Prostate gland (tissue), 2 donors: ENCODE measurements around the gene TSR3. TPM values are rescaled to one million over a fixed set of nuclear protein-coding genes. Genes with fewer than 3 reads are reported as not detected.
"Not testable (repeated sequence)": the region's sequence is repeated elsewhere in the genome, so short reads cannot be mapped to it uniquely, and the experiment has no call there.

Experiments
- DNase-seq: peaks from one replicate; pipeline ENCODE4 v3.0.0-alpha.2; 2019; ENCODE audit warnings: low spot score
- H3K27ac ChIP-seq, 2 donors: fragments of 200-600 bp; sonication (generic); 2 replicates each; pipeline ENCODE4 v1.5.1; 2017 to 2019
- H3K27me3 ChIP-seq: fragments of 200-600 bp; sonication (generic); replicated peaks from 2 replicates; pipeline ENCODE4 v1.5.1; 2019; ENCODE audit not compliant: insufficient read depth
- H3K36me3 ChIP-seq, 2 donors: fragments of 200-600 bp; sonication (generic); 1 replicate in 1 of 2; 2 replicates in 1 of 2; pipeline versions ENCODE4 v1.5.1 to v1.8.1; 2017 to 2019
- H3K4me1 ChIP-seq: fragments of 200-600 bp; sonication (generic); replicated peaks from 2 replicates; pipeline ENCODE4 v1.5.1; 2019
- H3K4me3 ChIP-seq, 2 donors: fragments of 200-600 bp; sonication (generic); 2 replicates each; pipeline ENCODE4 v1.5.1; 2017 to 2019
- H3K9me3 ChIP-seq: fragments of 200-600 bp; sonication (generic); 2 replicates; pipeline ENCODE4 v1.5.1; 2017
- POLR2A ChIP-seq: fragments of 450-650 bp; IDR thresholded peaks from one replicate; pipeline ENCODE4 v1.6.1; 2016; ENCODE audit warnings: antibody characterized with exemption, mild to moderate bottlenecking
- POLR2AphosphoS5 ChIP-seq: sonication (generic); formaldehyde crosslinking; IDR thresholded peaks from one replicate; pipeline ENCODE4 v1.6.1; 2017; ENCODE audit warnings: antibody characterized with exemption
- WGBS: methylation state at CpG from one replicate; pipeline ENCODE4 v1.1.5; 2018; 5-methylcytosine and 5-hydroxymethylcytosine counted together
- intact Hi-C: fragments of 100-400 bp; cut with DNase I; formaldehyde crosslinking; loops from one replicate; pipeline ENCODE4 v1.14.2; 2022
- total RNA-seq, 2 donors: library from RNA; depleted of rRNA; stranded (reverse); fragments of >200 nt; gene quantifications; one replicate each; pipeline ENCODE4 v1.1.0, GENCODE V29; 2016
- TF ChIP-seq, protein P1 (sequence below), 4 experiments: fragments of 200-600 bp in 2 of 4; fragments of 450-650 bp in 2 of 4; sonication (generic) in 2 of 4; IDR thresholded peaks; 1 replicate in 3 of 4; 2 replicates in 1 of 4; pipeline ENCODE4 v1.5.1; 2016 to 2019; ENCODE audit warnings: antibody characterized with exemption in 4 of 4, mild to moderate bottlenecking in 2 of 4, moderate library complexity in 2 of 4

The TSR3 gene
- total RNA-seq, 2 donors from 2014 or later = 108 to 148 TPM

DNA sequence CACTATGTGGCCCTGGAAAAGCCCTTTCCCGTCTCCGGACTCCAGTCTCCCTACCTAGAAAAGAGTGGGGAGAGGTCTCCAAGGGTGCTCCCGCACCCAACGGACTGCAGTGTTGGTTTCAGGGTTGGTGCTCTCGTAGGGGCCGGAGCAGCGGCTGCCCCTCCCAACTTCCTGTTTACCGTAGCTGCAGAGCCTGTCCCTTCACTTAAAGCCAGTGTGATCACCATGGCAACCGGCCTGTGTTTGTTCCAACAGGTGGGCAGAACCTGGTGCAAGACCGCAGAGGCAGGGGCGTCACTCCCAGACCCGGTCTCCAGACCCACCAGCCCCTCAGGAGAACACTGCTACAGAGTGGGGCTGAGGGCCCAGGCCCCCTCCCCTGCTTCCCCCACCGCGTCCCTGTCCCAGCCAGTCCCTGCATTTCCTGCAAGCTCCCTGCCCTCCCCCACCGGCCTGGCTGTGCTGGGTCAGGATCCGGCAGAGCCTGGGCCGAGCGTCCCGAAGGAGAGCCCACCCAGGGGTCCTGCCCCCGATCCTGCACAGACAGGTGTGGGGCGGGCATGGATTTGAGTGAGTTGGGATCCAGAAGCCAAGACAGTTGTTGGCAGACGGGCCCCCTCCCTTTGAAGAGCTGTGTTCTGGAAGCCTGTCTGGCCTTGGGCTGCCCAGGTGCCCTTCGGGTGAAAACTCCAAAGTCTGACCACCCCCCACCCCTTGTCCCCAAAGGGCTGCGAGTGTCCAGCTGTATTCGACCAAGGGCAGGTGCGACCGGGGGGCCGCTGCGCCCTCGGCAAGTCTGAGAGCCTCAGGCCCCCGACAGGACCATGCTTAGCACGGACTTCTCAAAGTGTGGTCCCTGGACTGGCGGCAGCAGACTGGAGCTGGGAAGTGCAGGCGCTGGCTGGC is 19.7 kb downstream of the TSR3 start:
- Histone ChIP-seq H3K4me1 (peaks cover 19% of the 10 kb centered on the region), H3K36me3 (no peaks in the 10 kb centered on the region), H3K4me3 (peak overlapping the region in 1 of 2 donors; percentile 49), H3K27me3 (no peaks in the 10 kb centered on the region), H3K9me3 (no peaks in the 10 kb centered on the region), H3K27ac (peak overlapping the region; percentile 19 to 73)
- intact Hi-C loops = no loop called here
- WGBS = 7% methylated on average over 31 of the region's 34 CpGs
- DNase-seq = peak; percentile 58
- peak; percentile 28 for TF ChIP-seq POLR2AphosphoS5
- TF ChIP-seq, protein P1, sequence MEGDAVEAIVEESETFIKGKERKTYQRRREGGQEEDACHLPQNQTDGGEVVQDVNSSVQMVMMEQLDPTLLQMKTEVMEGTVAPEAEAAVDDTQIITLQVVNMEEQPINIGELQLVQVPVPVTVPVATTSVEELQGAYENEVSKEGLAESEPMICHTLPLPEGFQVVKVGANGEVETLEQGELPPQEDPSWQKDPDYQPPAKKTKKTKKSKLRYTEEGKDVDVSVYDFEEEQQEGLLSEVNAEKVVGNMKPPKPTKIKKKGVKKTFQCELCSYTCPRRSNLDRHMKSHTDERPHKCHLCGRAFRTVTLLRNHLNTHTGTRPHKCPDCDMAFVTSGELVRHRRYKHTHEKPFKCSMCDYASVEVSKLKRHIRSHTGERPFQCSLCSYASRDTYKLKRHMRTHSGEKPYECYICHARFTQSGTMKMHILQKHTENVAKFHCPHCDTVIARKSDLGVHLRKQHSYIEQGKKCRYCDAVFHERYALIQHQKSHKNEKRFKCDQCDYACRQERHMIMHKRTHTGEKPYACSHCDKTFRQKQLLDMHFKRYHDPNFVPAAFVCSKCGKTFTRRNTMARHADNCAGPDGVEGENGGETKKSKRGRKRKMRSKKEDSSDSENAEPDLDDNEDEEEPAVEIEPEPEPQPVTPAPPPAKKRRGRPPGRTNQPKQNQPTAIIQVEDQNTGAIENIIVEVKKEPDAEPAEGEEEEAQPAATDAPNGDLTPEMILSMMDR (IDR thresholded peaks at IDR 0.05) = no peak
- TF ChIP-seq POLR2A = peak; percentile 22

DNA sequence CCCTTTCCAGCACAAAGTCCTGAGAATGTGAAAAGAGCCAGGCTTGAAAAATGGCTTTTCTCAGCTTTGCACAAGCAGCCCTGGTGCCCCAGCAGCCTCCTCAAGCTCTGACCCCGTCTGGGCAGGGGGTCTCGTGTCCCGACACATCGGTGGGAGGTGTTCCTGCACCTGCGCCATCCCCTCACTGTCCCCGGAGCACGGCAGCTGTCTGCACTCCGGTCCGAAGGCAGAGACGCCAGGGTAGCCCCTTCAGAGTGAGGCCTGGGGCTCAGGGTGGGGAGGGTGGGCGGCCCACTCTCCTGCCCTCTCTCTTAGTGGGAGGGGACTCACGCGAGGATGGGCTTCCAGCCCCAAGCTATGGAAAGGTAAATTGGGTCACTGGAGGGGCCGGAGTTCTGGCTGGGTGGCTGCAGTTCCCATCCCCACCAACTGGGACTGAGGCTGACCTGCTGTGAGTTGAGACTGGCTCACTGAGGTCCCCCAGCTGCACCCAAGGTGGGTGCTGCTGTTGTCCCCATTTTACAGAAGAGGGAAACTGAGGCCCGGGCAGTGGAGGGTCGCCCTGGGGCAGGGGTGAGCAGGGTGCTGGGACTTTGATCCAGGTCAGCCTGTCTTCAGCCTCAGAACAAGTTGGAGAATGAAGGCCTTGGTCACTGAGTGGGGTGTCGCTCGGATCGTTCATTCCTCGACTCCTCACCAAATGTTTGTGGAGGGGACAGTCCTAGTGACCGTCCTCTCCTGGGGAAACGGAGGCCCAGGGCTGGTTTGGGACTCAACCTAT is 20.6 kb downstream of the TSR3 start:
- H3K4me1 ChIP-seq = peaks cover 19% of the 10 kb centered on the region
- intact Hi-C loops = no loop called here
- no peak for DNase-seq
- 48% methylated on average over 22 of the region's 22 CpGs for WGBS
- no peaks in the 10 kb centered on the region for H3K27me3 ChIP-seq
- H3K9me3 ChIP-seq = no peaks in the 10 kb centered on the region
- H3K27ac ChIP-seq = peak overlapping the region; percentile 19 to 73
- H3K4me3 ChIP-seq = peak overlapping the region in 1 of 2 donors; percentile 25
- no peaks in the 10 kb centered on the region for H3K36me3 ChIP-seq
- no peak for TF ChIP-seq POLR2AphosphoS5
- TF ChIP-seq, protein P1 (IDR thresholded peaks at IDR 0.05) = peak in 2 of 4 experiments; percentile 2 to 7

DNA sequence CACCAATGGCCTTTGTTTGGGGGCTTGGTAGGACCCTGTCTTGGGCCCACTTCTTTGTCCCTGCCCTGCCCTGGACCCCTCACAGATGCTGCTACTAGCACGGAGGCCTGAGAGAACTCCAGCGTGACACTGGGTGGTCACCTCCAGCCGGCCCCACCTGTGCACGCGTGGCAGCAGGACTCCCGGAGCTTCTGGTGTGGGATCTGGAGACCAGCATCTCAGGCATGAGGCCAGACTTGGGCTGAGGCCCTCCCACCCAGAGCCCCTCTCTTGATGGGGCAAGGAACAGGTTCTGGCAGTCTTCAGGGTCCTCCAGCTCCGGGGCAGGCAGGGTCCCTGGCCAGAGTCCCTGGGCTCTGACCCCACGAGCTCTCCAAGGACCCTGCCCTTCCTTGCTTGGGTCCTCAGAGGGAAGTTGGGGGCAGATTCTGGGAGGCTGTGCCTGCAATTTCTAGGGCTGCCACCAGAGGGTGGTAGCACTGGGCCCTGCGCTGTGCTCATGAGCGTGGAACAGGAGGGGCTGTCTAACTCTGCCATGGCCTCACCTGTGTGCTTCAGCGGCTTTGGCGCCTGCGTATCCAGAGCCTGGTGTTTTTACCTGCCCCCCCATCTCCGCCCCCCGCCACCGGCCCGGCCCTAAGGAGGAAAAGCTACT is 21.3 kb downstream of the TSR3 start:
- Histone ChIP-seq H3K9me3 (no peaks in the 10 kb centered on the region), H3K27ac (no peak overlapping the region), H3K4me3 (no peak overlapping the region), H3K36me3 (no peaks in the 10 kb centered on the region), H3K27me3 (no peaks in the 10 kb centered on the region), H3K4me1 (peaks cover 19% of the 10 kb centered on the region)
- TF ChIP-seq, protein P1 (IDR thresholded peaks at IDR 0.05) = peak in 1 of 4 experiments; percentile 12
- no peak for TF ChIP-seq POLR2A
- whole genome bisulfite sequencing = 72% methylated on average over 17 of the region's 17 CpGs
- DNase-seq = no peak
- intact Hi-C loops = no loop called here

DNA sequence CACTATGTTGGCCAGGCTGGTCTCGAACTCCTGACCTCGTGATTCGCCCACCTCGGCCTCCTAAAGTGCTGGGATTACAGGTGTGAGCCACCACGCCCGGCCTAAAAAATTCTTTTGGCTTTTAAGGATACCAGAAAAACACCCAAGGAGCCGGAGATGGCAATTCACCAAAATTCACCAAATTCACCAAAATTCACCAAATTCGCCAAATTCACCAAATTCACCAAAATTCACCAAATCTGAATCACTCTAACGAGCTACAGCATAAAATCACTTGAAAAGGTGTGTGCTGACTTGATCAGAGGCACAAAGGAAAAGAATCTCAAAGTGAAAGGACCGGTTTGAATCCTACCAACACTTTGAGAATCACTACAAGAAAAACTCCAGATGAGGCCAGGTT is 22.7 kb downstream of the TSR3 start:
- H3K36me3 ChIP-seq, H3K27me3 ChIP-seq, intact Hi-C loops, H3K4me3 ChIP-seq, DNase-seq, H3K27ac ChIP-seq, H3K9me3 ChIP-seq: not testable (repeated sequence)
- 92% methylated on average over 10 of the region's 10 CpGs for WGBS
- H3K4me1 ChIP-seq = peaks cover 18% of the 10 kb centered on the region

DNA sequence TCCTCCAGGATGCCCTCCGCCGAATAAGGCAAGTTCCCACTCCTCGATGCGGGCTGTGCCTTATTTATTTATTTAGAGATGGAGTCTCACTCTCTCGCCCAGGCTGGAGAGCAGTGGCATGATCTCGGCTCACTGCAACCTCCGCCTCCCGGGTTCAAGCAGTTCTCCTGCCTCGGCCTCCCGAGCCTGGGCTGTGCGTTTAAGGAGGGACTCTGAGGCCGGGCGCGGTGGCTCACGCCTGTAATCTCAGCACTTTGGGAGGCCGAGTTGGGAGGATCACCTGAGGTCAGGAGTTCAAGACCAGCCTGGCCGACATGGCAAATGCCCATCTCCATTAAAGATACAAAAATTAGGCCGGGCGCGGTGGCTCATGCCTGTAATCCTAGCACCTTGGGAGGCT is 23.5 kb downstream of the TSR3 start:
- DNase-seq, intact Hi-C loops, H3K27ac ChIP-seq, H3K9me3 ChIP-seq, H3K27me3 ChIP-seq, H3K4me3 ChIP-seq, H3K36me3 ChIP-seq: not testable (repeated sequence)
- peaks cover 18% of the 10 kb centered on the region for H3K4me1 ChIP-seq
- 89% methylated on average over 20 of the region's 20 CpGs for WGBS
